ENCODE results near the gene TSPAN18.

TSPAN18 gene

DNA sequence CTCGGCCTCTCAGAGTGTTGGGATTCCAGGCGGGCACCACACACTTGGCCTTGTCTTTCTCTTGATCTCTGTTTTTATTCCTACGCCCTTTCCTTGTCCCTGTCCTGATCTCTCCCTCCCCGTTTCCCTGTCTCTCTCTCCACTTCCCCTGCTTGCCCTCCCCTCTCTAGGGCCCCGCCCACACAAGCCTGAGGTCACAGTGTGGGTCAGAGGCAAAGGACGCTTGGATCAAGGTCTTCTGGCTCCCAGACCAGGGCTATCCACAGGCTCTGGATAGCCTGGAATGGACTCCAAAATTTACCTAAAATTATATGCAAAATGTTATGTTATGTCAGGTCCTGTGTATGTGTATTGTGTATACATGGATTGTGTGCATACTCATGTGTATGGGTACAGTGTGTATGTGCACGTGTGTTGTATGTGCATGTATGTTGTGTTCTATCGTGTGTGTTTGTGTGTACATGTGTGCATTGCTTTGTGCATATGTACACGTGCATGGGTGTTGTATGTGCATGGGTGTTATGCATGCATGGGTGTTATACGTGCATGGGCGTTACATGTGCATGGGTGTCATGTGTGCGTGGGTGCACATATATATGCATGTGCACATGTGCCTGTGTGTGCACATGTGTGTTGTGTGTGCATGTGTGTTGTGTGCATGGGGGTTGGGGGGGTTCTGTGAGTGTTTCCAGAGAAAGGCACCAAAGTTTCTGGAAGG, 185.7 kb downstream of the TSPAN18 start:
- DNase-seq (ENCODE audit: low read depth, low spot score) = no peak
- no peak overlapping the region for H3K4me3 ChIP-seq (ENCODE audit: low read length)

DNA sequence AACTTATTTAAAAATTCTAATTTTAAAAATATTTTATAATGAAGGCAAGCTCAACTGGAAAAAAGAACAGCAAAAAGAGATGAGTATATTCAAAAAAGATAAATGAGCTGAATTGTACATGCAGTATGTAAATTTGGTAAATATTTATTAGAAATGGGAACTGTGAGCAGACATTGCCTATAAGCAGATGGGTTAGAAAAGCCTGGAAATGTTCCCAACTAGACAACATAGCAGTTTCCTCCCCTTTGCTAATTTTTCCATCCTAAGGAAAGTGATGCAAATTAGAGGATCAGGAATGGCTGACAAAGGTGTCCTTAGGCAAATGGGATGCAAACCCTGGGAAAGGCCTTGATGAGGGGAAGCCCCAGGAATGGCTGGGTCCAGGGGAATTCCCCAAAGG, 186.7 kb downstream of the TSPAN18 start:
- DNase-seq (ENCODE audit: low read depth, low spot score) = no peak

GRCh38 chr11:44914105-44914504, 187.3 kb downstream of the TSPAN18 start:
- no peak overlapping the region for H3K4me3 ChIP-seq (ENCODE audit: low read length)
- no peak for DNase-seq (ENCODE audit: low read depth, low spot score)

More for the DNA sequence above, 186.7 kb downstream of the TSPAN18 start:
- H3K4me3 ChIP-seq (ENCODE audit: low read length) = no peak overlapping the region

DNA sequence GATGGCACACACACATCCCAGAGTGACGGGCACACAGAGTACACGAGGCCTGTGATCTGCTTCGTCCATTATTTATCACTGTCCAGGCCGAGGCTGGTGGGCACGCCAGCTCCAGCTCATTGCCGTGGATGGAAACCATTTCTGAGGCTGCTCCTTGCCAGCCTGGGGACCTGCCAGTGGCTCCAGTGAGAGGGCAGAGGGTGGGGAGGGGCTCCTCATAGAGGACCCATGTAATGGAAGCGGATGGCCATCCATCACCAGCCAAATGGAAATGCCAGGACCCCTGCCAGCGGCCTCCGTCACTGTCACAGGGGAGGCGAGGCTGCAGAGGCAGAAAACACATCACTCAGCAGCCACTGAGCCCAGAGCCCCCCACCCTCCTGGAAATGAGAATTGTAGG, 188.2 kb downstream of the TSPAN18 start:
- H3K4me3 ChIP-seq (ENCODE audit: low read length) = no peak overlapping the region
- DNase-seq (ENCODE audit: low read depth, low spot score) = no peak

- DNase-seq (ENCODE audit: low read depth, low spot score) = no peak
- H3K4me3 ChIP-seq (ENCODE audit: low read length) = no peak overlapping the region
These were observed 188.9 kb downstream of the TSPAN18 start for GRCh38 chr11:44915621-44916020.

GRCh38 chr11:44916331-44916730, 189.6 kb downstream of the TSPAN18 start:
- no peak overlapping the region for H3K4me3 ChIP-seq (ENCODE audit: low read length)
- DNase-seq (ENCODE audit: low read depth, low spot score) = no peak

DNA sequence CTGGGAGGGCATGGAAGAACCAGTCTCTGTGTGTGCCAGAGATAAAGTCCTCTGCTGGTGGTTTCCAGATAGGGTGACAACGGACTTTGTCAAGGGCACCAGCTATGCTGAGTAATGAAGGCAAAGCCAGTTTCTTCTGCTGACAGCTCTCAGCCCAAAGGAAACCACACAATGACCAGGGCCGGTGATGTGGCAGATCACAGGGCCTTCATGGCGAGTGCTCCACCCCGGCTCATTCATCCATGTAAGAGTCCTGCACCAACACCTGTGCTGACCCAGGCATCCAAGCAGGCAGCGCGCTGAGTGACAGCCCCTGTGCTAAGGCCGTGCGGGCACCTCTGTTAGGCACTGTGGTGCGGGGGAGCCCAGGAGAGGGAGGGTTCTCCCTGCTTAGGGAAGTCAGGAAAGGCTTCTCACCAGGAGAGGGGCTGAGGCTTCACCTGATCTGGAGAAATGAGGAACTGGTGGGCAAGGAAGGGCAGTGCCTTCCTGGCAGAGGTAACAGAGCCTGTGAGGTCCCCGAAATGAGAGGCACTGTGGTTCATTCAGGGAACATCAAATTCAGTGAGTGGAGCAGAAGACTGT, 190.1 kb downstream of the TSPAN18 start:
- no peak for DNase-seq (ENCODE audit: low read depth, low spot score)

DNA sequence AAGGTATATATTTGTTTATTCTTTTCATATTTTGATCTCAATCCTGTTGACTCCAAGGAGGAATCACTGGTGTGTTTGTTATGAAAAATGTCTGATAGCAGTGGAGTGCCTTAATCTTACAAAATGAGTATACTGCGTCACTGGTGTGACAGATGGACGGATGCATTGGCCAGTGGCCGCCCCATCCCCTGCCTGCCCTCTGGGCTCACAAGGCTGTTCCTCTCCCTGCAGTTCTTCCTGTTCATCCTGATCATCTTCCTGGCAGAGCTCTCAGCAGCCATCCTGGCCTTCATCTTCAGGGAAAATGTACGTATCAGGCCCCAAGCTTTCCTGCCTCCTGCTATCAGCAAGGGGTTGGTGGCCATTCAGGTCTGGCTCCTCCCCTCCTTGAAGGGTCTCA, 191.0 kb downstream of the TSPAN18 start:
- no peak overlapping the region for H3K4me3 ChIP-seq (ENCODE audit: low read length)
- no peak for DNase-seq (ENCODE audit: low read depth, low spot score)

More for the DNA sequence above, 190.1 kb downstream of the TSPAN18 start:
- H3K4me3 ChIP-seq (ENCODE audit: low read length) = no peak overlapping the region

- DNase-seq (ENCODE audit: low read depth, low spot score) = no peak
- H3K4me3 ChIP-seq (ENCODE audit: low read length) = no peak overlapping the region
These were observed 193.7 kb downstream of the TSPAN18 start for GRCh38 chr11:44920451-44920850.

- no peak overlapping the region for H3K4me3 ChIP-seq (ENCODE audit: low read length)
- peak; percentile 22 for DNase-seq (ENCODE audit: low read depth, low spot score)
These were observed 196.4 kb downstream of the TSPAN18 start for GRCh38 chr11:44923115-44923514.

DNA sequence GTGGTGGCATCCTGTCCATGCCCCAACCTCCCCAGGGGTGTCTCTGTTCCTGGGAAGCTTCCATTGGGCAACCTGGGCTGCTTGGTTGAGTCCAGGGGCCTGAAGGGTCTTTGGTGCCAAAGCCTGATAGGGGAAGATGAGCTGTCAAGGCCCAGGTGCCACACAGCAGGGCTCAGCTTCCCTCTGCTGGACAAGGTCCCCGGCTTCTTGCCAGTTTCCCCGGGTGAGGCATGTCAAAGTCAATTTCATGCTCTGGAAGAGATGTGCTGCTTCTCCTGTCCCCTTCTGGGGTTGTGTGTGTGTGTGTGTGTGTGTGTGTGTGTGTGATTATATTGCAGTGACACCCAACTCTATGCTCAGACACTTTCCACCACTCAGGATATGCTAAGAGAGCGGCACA, 197.0 kb downstream of the TSPAN18 start:
- DNase-seq (ENCODE audit: low read depth, low spot score) = no peak
- no peak overlapping the region for H3K4me3 ChIP-seq (ENCODE audit: low read length)

DNA sequence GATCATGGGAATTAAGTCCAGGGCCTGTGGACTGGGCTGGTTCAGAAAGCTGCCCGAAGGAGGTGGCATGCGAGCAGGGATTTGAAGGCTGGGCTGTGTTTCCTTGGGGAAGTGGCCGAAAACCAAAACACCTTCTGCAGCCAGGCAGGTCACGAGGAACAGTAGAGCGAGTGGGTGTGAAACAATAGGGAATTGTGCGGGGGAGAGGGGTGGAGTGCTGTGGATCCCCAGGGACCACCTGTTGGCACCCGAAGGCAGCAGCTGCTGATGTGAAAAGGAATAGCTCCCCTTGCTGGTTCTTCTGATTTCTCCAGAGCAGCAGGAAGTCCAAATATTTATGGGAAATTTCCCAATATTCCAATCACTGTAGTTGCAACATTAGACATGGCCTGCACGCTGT, 199.3 kb downstream of the TSPAN18 start:
- DNase-seq (ENCODE audit: low read depth, low spot score) = no peak
- no peak overlapping the region for H3K4me3 ChIP-seq (ENCODE audit: low read length)

DNA sequence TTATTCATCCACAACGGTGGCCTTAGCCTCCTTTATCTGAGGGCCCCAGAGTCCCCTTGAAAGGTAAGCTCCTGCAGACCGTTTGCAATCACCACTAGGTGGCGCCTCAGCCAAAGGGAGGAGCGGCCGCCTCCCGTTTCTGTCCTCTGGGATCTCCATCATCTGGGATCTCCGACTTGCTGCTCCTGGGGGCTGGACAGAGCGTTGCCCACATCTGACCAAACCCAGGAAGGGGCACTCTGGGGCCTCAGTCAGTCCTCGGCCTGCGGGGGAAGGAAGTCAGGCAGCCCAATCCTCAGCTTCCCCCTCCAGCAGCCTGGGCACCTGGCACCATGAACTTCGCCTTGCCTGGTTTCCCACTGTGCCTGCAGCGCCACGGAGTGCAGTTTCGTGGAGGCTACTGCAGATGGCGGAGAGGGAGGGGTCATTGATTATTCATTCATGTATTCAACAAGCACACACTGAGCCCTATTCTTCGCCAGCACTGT, 200.5 kb downstream of the TSPAN18 start:
- no peak overlapping the region for H3K4me3 ChIP-seq (ENCODE audit: low read length)
- no peak for DNase-seq (ENCODE audit: low read depth, low spot score)

DNA sequence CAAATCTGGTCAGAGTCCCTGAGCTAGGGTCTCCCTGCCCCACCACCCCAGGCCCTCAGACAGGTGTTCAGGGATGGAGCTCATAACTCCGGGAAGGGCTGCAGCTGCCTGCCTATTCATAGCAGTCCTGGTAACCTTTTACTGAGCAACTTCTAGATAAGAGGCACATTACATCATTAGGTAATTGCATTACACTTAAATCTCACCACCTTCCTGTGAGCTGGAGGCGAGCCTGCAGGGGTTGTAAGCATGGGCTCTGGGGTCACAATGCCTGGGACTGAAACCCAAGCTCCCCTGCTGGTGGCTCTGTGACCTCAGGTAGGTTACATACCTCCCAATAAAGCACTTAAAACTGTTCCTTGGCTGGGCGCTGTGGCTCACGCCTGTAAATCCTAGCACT, 201.4 kb downstream of the TSPAN18 start:
- H3K4me3 ChIP-seq (ENCODE audit: low read length) = no peak overlapping the region
- DNase-seq (ENCODE audit: low read depth, low spot score) = no peak

GRCh38 chr11:44928816-44929215, 202.1 kb downstream of the TSPAN18 start:
- no peak for DNase-seq (ENCODE audit: low read depth, low spot score)
- H3K4me3 ChIP-seq (ENCODE audit: low read length) = no peak overlapping the region

DNA sequence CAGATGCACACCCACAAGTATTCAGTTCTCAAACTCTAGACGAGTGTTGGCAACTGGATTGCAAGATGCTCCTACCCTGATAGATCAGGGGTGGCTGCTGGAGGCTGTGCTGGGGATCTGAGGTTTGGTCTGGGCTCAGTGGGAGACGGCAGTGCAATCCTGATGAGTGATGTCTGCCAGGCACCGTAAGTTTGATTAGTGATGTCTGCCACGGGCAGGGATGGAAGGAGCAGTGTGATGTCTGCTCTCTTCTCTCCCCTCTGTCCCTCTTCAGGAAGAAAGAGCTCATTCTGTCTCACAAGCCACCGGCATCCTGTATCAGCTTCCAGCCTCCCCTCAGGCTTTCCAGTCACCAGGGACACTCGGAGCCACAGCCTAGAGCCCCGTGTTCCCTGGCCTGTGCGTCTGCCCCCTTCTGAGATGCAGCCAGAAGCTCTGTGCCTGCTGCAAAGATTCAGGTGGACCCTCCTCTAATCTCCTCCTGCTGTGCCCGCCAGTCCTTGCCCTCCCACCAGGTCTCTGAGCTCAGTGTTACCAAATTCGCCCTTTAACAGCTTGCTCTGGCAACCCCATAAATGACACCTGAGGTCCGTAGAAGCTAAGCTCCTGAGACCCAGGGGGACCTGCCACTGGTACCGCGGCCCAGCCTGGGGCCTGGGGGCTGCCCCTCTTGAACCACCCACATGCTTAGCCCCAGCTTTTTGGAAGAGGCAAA, 204.0 kb downstream of the TSPAN18 start:
- H3K4me3 ChIP-seq (ENCODE audit: low read length) = no peak overlapping the region
- no peak for DNase-seq (ENCODE audit: low read depth, low spot score)

- no peak overlapping the region for H3K4me3 ChIP-seq (ENCODE audit: low read length)
- DNase-seq (ENCODE audit: low read depth, low spot score) = no peak
These were observed 204.7 kb downstream of the TSPAN18 start for GRCh38 chr11:44931466-44931865.

GRCh38 chr11:44934110-44934509, 207.3 kb downstream of the TSPAN18 start:
- no peak for DNase-seq (ENCODE audit: low read depth, low spot score)

DNA sequence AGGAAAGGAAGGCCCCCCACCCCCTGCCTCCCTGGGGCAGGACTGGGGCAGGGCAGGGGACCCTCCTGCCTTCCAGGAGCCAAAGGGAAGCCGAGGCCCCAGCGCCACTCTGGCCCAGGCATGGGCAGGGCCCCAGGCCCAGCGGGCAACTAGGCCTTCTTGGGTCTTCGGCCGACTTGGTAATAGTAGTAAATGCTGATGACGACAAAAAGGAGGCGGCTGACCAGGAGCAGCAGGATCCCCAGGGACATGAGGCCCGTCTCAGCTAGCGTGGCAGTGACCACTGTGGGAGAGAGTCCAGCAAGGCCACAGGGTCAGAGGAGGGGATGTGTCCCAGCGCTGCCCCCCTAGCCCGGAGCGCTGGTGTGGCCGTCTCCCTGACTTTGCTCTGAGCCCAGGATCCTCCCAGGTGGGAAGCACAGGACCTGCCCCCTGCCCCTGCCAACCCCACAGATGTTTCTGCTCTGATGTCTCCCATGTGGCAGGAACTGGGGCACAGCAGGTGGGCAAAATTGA, 208.0 kb downstream of the TSPAN18 start:
- no peak for DNase-seq (ENCODE audit: low read depth, low spot score)
- no peak overlapping the region for H3K4me3 ChIP-seq (ENCODE audit: low read length)

More at GRCh38 chr11:44934110-44934509, 207.3 kb downstream of the TSPAN18 start:
- no peak overlapping the region for H3K4me3 ChIP-seq (ENCODE audit: low read length)

DNA sequence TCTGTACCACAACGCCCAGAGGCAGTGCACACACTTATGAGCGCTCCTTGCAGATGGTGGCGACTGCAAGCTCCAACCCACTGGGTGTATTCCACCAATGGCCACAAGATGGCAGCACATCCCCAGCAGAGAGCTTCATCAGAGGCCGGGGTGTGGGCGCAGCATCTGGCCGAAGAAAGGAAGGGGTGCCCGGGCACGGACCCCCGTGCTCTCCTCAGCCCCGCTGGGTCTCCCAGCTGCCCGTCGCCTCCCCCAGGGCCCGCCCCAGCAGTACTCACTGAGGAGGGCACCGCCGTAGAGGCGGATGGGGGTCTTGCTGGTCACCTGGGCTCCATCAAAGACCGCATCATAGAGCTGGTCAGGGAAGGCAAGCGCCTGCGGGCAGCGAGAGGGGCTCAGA, 209.8 kb downstream of the TSPAN18 start:
- peak; percentile 75 for DNase-seq (ENCODE audit: low read depth, low spot score)
- no peak overlapping the region for H3K4me3 ChIP-seq (ENCODE audit: low read length)

Measured in Jurkat, Clone E6-1 (cell line).